Breast epithelium (tissue), 3 donors: ENCODE results near the gene GIGYF2.

ENCODE experiments used
- POLR2A ChIP-seq: fragments of 450-650 bp; IDR thresholded peaks from one replicate; pipeline ENCODE4 v1.6.1; 2016; ENCODE audit warnings: antibody characterized with exemption, mild to moderate bottlenecking, moderate library complexity
- TF ChIP-seq, protein P1 (sequence below), 3 donors: fragments of 450-650 bp; IDR thresholded peaks; one replicate each; pipeline ENCODE4 v1.5.1; 2016 to 2017; ENCODE audit warnings: antibody characterized with exemption in 3 of 3, mild to moderate bottlenecking in 3 of 3, moderate library complexity in 3 of 3

DNA sequence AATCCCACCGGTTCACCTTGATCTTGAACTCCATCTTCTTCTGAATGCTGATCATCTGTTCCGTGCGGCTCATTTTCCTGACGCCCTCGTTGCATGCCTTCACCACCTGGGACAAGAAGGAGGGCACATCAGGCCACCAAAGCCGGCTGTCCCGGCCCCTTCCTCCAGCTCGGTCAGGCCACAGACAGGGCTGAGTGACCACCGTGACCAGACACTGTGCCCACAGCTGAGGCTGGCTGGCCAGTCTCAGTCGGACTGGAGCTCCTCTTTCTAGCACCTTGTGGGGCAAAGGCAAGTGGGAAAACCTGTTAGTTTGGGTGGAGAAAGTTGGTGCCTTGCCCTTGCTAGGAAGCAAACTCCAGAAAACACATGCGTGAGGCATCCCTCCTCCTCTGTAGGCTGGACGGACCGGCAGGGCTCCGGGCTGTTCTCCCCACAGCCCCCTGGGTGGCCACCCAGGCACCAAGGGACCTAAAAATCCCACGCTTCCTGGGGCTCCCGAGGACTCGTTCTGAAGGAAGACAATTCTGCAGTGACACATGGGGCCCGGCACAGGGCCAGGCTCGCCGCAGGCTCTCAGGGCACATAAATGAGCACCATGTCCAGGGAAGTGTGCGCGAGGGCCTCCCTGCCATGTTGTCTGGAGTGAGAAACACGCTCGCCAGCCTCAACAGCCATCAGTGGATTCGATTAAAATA, 188.3 kb downstream of the GIGYF2 start:
- TF ChIP-seq POLR2A, result no peak
- TF ChIP-seq, protein P1, sequence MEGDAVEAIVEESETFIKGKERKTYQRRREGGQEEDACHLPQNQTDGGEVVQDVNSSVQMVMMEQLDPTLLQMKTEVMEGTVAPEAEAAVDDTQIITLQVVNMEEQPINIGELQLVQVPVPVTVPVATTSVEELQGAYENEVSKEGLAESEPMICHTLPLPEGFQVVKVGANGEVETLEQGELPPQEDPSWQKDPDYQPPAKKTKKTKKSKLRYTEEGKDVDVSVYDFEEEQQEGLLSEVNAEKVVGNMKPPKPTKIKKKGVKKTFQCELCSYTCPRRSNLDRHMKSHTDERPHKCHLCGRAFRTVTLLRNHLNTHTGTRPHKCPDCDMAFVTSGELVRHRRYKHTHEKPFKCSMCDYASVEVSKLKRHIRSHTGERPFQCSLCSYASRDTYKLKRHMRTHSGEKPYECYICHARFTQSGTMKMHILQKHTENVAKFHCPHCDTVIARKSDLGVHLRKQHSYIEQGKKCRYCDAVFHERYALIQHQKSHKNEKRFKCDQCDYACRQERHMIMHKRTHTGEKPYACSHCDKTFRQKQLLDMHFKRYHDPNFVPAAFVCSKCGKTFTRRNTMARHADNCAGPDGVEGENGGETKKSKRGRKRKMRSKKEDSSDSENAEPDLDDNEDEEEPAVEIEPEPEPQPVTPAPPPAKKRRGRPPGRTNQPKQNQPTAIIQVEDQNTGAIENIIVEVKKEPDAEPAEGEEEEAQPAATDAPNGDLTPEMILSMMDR (IDR thresholded peaks at IDR 0.05), result no peak
